H9 (cell line): ENCODE results near the gene USP35. TPM values are rescaled to one million over a fixed set of nuclear protein-coding genes. Genes with fewer than 3 reads are reported as not detected.

ENCODE experiments used
- DNase-seq: peaks from one replicate; pipeline ENCODE4 v3.0.0-alpha.2; 2017
- H2AFZ ChIP-seq: one replicate; pipeline ENCODE4 v1.6.1; 2013; ENCODE audit warnings: mild to moderate bottlenecking, low read length, control low read depth, moderate library complexity
- H2AK5ac ChIP-seq: 2 replicates; pipeline ENCODE4 v1.6.1; 2013; ENCODE audit warnings: low read length, control low read depth, mixed read lengths; ENCODE audit not compliant: insufficient read length
- H2BK120ac ChIP-seq: one replicate; pipeline ENCODE4 v1.6.1; 2013; ENCODE audit warnings: low read depth, mild to moderate bottlenecking, low read length, control low read depth, inconsistent platforms; ENCODE audit not compliant: poor library complexity, severe bottlenecking
- H2BK12ac ChIP-seq: 2 replicates; pipeline ENCODE4 v1.6.1; 2013; ENCODE audit warnings: low read length, control low read depth, mixed read lengths, low read depth; ENCODE audit not compliant: insufficient read length
- H2BK15ac ChIP-seq: 2 replicates; pipeline ENCODE4 v1.6.1; 2013; ENCODE audit warnings: low read depth, low read length, control low read depth
- H2BK20ac ChIP-seq: one replicate; pipeline ENCODE4 v1.6.1; 2013; ENCODE audit warnings: low read depth, mild to moderate bottlenecking, low read length, control low read depth, inconsistent platforms; ENCODE audit not compliant: poor library complexity, severe bottlenecking
- H2BK5ac ChIP-seq: 2 replicates; pipeline ENCODE4 v1.6.1; 2013; ENCODE audit warnings: low read length, control low read depth, mixed read lengths; ENCODE audit not compliant: insufficient read length
- H3K14ac ChIP-seq: 2 replicates; pipeline ENCODE4 v1.6.1; 2013; ENCODE audit warnings: low read length, control low read depth; ENCODE audit not compliant: insufficient read depth
- H3K18ac ChIP-seq: 2 replicates; pipeline ENCODE4 v1.6.1; 2013; ENCODE audit warnings: low read depth, mild to moderate bottlenecking, mixed read lengths, low read length, control low read depth; ENCODE audit not compliant: insufficient read length
- H3K23ac ChIP-seq: 2 replicates; pipeline ENCODE4 v1.6.1; 2013; ENCODE audit warnings: low read length, control low read depth, mixed read lengths, low read depth; ENCODE audit not compliant: insufficient read length
- H3K23me2 ChIP-seq: 2 replicates; pipeline ENCODE4 v1.6.1; 2013; ENCODE audit warnings: low read depth, mild to moderate bottlenecking, mixed read lengths, low read length, control low read depth; ENCODE audit not compliant: insufficient read length, poor library complexity, severe bottlenecking
- H3K27ac ChIP-seq: 2 replicates; pipeline ENCODE4 v1.5.1; 2013; ENCODE audit warnings: low read length, control low read depth, mixed read lengths, low read depth; ENCODE audit not compliant: insufficient read length
- H3K27me3 ChIP-seq: 2 replicates; pipeline ENCODE4 v1.6.1; 2013; ENCODE audit warnings: low read length, control low read depth, inconsistent platforms; ENCODE audit not compliant: insufficient read depth
- H3K4ac ChIP-seq: 2 replicates; pipeline ENCODE4 v1.6.1; 2013; ENCODE audit warnings: low read depth, mild to moderate bottlenecking, control low read depth, inconsistent platforms, low read length, moderate library complexity
- H3K4me1 ChIP-seq: 2 replicates; pipeline ENCODE4 v1.6.1; 2013; ENCODE audit warnings: low read length, control low read depth, inconsistent platforms; ENCODE audit not compliant: insufficient read depth
- H3K4me2 ChIP-seq: 2 replicates; pipeline ENCODE4 v1.6.1; 2013; ENCODE audit warnings: low read length, control low read depth, mixed read lengths; ENCODE audit not compliant: insufficient read length, insufficient read depth
- H3K56ac ChIP-seq: 2 replicates; pipeline ENCODE4 v1.6.1; 2013; ENCODE audit warnings: low read depth, mild to moderate bottlenecking, mixed read lengths, low read length, control low read depth; ENCODE audit not compliant: insufficient read length
- H3K79me1 ChIP-seq: 2 replicates; pipeline ENCODE4 v1.6.1; 2013; ENCODE audit warnings: low read depth, mild to moderate bottlenecking, moderate library complexity, low read length, control low read depth, inconsistent platforms; ENCODE audit not compliant: insufficient read depth, poor library complexity, severe bottlenecking
- H3K79me2 ChIP-seq: 2 replicates; pipeline ENCODE4 v1.6.1; 2013; ENCODE audit warnings: low read length, control low read depth, inconsistent platforms; ENCODE audit not compliant: insufficient read depth
- H3K9ac ChIP-seq: 2 replicates; pipeline ENCODE4 v1.6.1; 2013; ENCODE audit warnings: low read length, control low read depth, mixed read lengths; ENCODE audit not compliant: insufficient read length; ENCODE audit errors: extremely low read depth
- H3K9me3 ChIP-seq: one replicate; pipeline ENCODE4 v1.6.1; 2013; ENCODE audit warnings: low read depth, low read length, inconsistent platforms; ENCODE audit not compliant: control insufficient read depth
- H3T11ph ChIP-seq: one replicate; pipeline ENCODE4 v1.6.1; 2013; ENCODE audit warnings: mild to moderate bottlenecking, low read length, control low read depth, inconsistent platforms
- H4K20me1 ChIP-seq: one replicate; pipeline ENCODE4 v1.6.1; 2013; ENCODE audit not compliant: control insufficient read depth, insufficient read length, insufficient read depth
- H4K5ac ChIP-seq: 2 replicates; pipeline ENCODE4 v1.6.1; 2013; ENCODE audit warnings: low read depth, mild to moderate bottlenecking, mixed read lengths, low read length, control low read depth; ENCODE audit not compliant: insufficient read length
- H4K8ac ChIP-seq: replicated peaks from 2 replicates; pipeline ENCODE4 v1.6.1; 2013; ENCODE audit warnings: low read length, control low read depth, mixed read lengths, low read depth; ENCODE audit not compliant: insufficient read length
- H4K91ac ChIP-seq: 2 replicates; pipeline ENCODE4 v1.6.1; 2013; ENCODE audit warnings: low read depth, mild to moderate bottlenecking, moderate library complexity, mixed read lengths, low read length, control low read depth; ENCODE audit not compliant: insufficient read length
- H3K27ac Mint-ChIP-seq, 3 experiments: 2 replicates in 2 of 3; 3 replicates in 1 of 3; pipeline ENCODE4 v1.8.0; 2020 to 2021; ENCODE audit warnings: mixed read lengths in 3 of 3, mild to moderate bottlenecking in 1 of 3, moderate library complexity in 1 of 3
- H3K27me3 Mint-ChIP-seq: 2 replicates; pipeline ENCODE4 v1.8.0; 2021; ENCODE audit warnings: low read depth, mild to moderate bottlenecking, moderate library complexity, mixed read lengths
- H3K36me3 Mint-ChIP-seq, 3 experiments: 2 replicates in 2 of 3; 3 replicates in 1 of 3; pipeline ENCODE4 v1.8.0; 2020 to 2021; ENCODE audit warnings: low read depth in 3 of 3, mixed read lengths in 3 of 3; ENCODE audit not compliant: insufficient read depth in 1 of 3
- H3K4me1 Mint-ChIP-seq, 2 experiments: 2 replicates each; pipeline ENCODE4 v1.8.0; 2020; ENCODE audit warnings: mixed read lengths in 2 of 2
- H3K4me3 Mint-ChIP-seq, 2 experiments: 2 replicates in 1 of 2; 3 replicates in 1 of 2; pipeline ENCODE4 v1.8.0; 2020 to 2021; ENCODE audit warnings: mild to moderate bottlenecking in 2 of 2, mixed read lengths in 2 of 2, moderate library complexity in 1 of 2
- H3K9me3 Mint-ChIP-seq, 2 experiments: 2 replicates in 1 of 2; 3 replicates in 1 of 2; pipeline ENCODE4 v1.8.0; 2020; ENCODE audit warnings: mild to moderate bottlenecking in 2 of 2, mixed read lengths in 2 of 2, moderate library complexity in 1 of 2
- CTCF ChIP-seq: fragments of 200-600 bp; sonication (generic); conservative IDR thresholded peaks from 3 replicates; pipeline ENCODE4 v1.8.0; 2021; ENCODE audit warnings: antibody characterized with exemption, mild to moderate bottlenecking
- WGBS: extraction: QIAGEN DNeasy Blood & Tissue Kit; methylation state at CpG from one replicate; pipeline ENCODE4 v1.1.7; 2013; ENCODE audit warnings: missing lambda C conversion rate, low lambda C conversion rate, mixed read lengths; ENCODE audit not compliant: insufficient read length; ENCODE audit errors: extremely low coverage; 5-methylcytosine and 5-hydroxymethylcytosine counted together
- total RNA-seq: library from RNA; stranded (reverse); gene quantifications from 2 replicates; pipeline ENCODE4 v1.2.1, GENCODE V29; 2021

Gene USP35
- total RNA-seq, 1 experiment from 2014 or later, result 6.8 TPM

DNA sequence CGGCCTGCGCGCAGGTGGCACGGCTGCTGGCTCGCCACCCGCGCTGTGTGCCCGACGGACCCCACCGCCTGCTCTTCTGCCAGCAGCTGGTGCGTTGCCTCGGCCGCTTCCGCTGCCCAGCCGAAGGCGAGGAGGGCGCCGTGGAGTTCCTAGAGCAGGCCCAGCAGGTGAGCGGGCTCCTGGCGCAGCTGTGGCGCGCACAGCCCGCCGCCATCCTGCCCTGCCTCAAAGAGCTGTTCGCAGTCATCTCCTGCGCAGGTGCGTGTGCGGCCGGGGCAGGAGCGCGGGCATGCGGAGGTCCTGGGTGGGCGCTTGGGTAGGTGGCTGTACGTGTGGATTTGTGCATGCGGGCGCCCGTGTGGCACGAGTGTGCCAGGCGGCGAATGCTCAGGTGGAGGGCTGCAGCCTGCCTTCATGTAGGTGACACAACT is 8.0 kb downstream of the USP35 start:
- Histone ChIP-seq H3K4ac (no peak overlapping the region), H3K18ac (no peak overlapping the region), H3K79me1 (no peaks in the 10 kb centered on the region), H3K9me3 (no peaks in the 10 kb centered on the region), H4K91ac (no peak overlapping the region), H2BK120ac (no peak overlapping the region), H2BK20ac (no peak overlapping the region), H3K9ac (no peak overlapping the region), H3K14ac (no peak overlapping the region), H2BK12ac (no peak overlapping the region), H2BK15ac (no peak overlapping the region), H3K4me2 (no peak overlapping the region), H3K79me2 (no peaks in the 10 kb centered on the region), H3K4me1 (no peaks in the 10 kb centered on the region), H4K5ac (no peak overlapping the region), H3K23ac (no peak overlapping the region), H2BK5ac (no peak overlapping the region), H4K8ac (no peak overlapping the region), H3K56ac (no peak overlapping the region), H3K23me2 (no peaks in the 10 kb centered on the region), H3T11ph (no peak overlapping the region), H3K27me3 (no peaks in the 10 kb centered on the region), H2AK5ac (no peak overlapping the region), H3K27ac (no peak overlapping the region), H2AFZ (no peak overlapping the region), H4K20me1 (no peaks in the 10 kb centered on the region)
- H3K4me1 Mint-ChIP-seq, result peaks cover 2 to 3% of the 10 kb centered on the region in 2 experiments
- H3K9me3 Mint-ChIP-seq, result no peaks in the 10 kb centered on the region
- no peak overlapping the region for H3K4me3 Mint-ChIP-seq
- no CpG with 5 or more reads among the region's 40 CpGs for WGBS
- TF ChIP-seq CTCF, result no peak
- no peak overlapping the region for H3K27ac Mint-ChIP-seq
- no peak for DNase-seq
- H3K36me3 Mint-ChIP-seq, result peaks cover 0 to 10% (median 0%) of the 10 kb centered on the region in 3 experiments; a peak in 3 of 7 replicates
- no peaks in the 10 kb centered on the region for H3K27me3 Mint-ChIP-seq
